Spleen (tissue), 7 donors: ENCODE results near the gene SLC39A8.

Experiments
- CTCF ChIP-seq, 11 experiments: fragments of 200-600 bp in 7 of 11; fragments of 450-650 bp in 4 of 11; sonication (generic) in 4 of 11; IDR thresholded peaks in 8 of 11; conservative IDR thresholded peaks in 3 of 11; 1 replicate in 7 of 11; 2 replicates in 4 of 11; pipeline versions ENCODE4 v1.4.0 to v1.8.0; 2016 to 2021; ENCODE audit warnings: antibody characterized with exemption in 11 of 11, inconsistent platforms in 4 of 11, mild to moderate bottlenecking in 1 of 11
- POLR2A ChIP-seq, 3 donors: fragments of 450-650 bp; IDR thresholded peaks; one replicate each; pipeline ENCODE4 v1.5.1; 2017; ENCODE audit warnings: antibody characterized with exemption in 3 of 3, mild to moderate bottlenecking in 1 of 3
- POLR2AphosphoS5 ChIP-seq, 3 donors: sonication (generic); formaldehyde crosslinking; IDR thresholded peaks; one replicate each; pipeline ENCODE4 v1.5.1; 2017; ENCODE audit warnings: antibody characterized with exemption in 3 of 3
- donor health status: DM: no; HTN: no; CAD: no; lungs with moderate emphysema.
- donor health status: DM: no; HTN: no; CAD: no.
- donor health status: DM: no; HTN: no; CAD: no.

GRCh38 chr4:102219129-102219528, 126.2 kb downstream of the SLC39A8 start:
- TF ChIP-seq CTCF (IDR thresholded peaks at IDR 0.05 in 8 of 11, conservative IDR thresholded peaks at IDR 0.05 in 3 of 11) (no peak), POLR2A (IDR thresholded peaks at IDR 0.05) (no peak), POLR2AphosphoS5 (IDR thresholded peaks at IDR 0.05) (no peak)
